ENCODE measurements around the gene GATA2. TPM values are rescaled to one million over a fixed set of nuclear protein-coding genes. Genes with fewer than 3 reads are reported as not detected.

GATA2 gene
- polyA plus RNA-seq, 1 experiment = 4.8 TPM

DNA sequence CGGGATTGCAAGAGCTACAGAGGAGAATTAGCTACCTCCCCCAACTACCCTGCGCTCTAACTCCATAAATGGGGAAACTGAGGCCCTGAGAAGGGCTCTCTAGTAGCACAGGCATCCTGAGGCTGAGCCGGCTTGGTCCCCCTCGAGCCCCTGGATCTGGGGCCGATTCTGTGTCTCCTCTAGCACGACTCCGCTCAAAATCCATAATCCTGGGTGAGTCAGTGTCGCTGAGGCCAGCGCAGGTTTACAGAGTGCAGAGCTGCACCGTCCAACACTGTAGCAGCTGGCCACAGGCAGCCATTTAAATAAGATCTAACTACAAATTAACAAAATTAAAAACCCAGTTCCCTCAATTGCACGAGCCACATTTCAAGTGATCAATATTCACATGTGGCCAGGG lies 10.8 kb downstream of the GATA2 start:
- Histone ChIP-seq H3K27me3 (ENCODE audit: control insufficient read depth, insufficient read depth, low read length) (no peaks in the 10 kb centered on the region), H3K27ac (ENCODE audit: low read depth, low read length) (peak overlapping the region; percentile 91), H3K4me3 (ENCODE audit: low read depth, low read length) (no peak overlapping the region), H3K9me3 (ENCODE audit: control insufficient read depth, insufficient read depth, low read length) (no peaks in the 10 kb centered on the region; the same call in 1 of the 2 replicates)
- no peak for TF ChIP-seq CTCF (IDR thresholded peaks at IDR 0.05; ENCODE audit: low read depth, low read length)
- DNase-seq (ENCODE audit: low read depth, low spot score) = no peak
- ChIA-PET CTCF (interaction anchor here (1.5 to 3.0 kb wide), 3 partner anchors 15 to 135 kb away, joined by 4 to 13 read pairs (median 7); no protein-coding TSS in a partner anchor), POLR2A (interaction anchor here (0.6 to 1.0 kb wide), 3 partner anchors 23 to 127 kb away, joined by 3 to 11 read pairs (median 6); no protein-coding TSS in a partner anchor)

- CTCF ChIA-PET = interaction anchor here (1.0 to 1.7 kb wide), 2 partner anchors 16 to 55 kb away, joined by 4 to 7 read pairs; no protein-coding TSS in a partner anchor
Observed at GRCh38 chr3:128481438-128481942, 11.5 kb downstream of the GATA2 start.

GRCh38 chr3:128480717-128481437 lies 12.1 kb downstream of the GATA2 start:
- Histone ChIP-seq H3K27ac (ENCODE audit: low read depth, low read length) (no peak overlapping the region), H3K4me3 (ENCODE audit: low read depth, low read length) (no peak overlapping the region), H3K27me3 (ENCODE audit: control insufficient read depth, insufficient read depth, low read length) (no peaks in the 10 kb centered on the region), H3K9me3 (ENCODE audit: control insufficient read depth, insufficient read depth, low read length) (no peaks in the 10 kb centered on the region; the same call in 1 of the 2 replicates)
- CTCF ChIA-PET = interaction anchor here (1.0 to 1.7 kb wide), 2 partner anchors 54 to 310 kb away, joined by 3 to 4 read pairs; no protein-coding TSS in a partner anchor
- TF ChIP-seq CTCF (IDR thresholded peaks at IDR 0.05; ENCODE audit: low read depth, low read length) = no peak
- POLR2A ChIA-PET = no interaction called here
- DNase-seq (ENCODE audit: low read depth, low spot score) = no peak

More at GRCh38 chr3:128481438-128481942, 11.5 kb downstream of the GATA2 start:
- Histone ChIP-seq H3K27me3 (ENCODE audit: control insufficient read depth, insufficient read depth, low read length) (no peaks in the 10 kb centered on the region), H3K4me3 (ENCODE audit: low read depth, low read length) (no peak overlapping the region), H3K27ac (ENCODE audit: low read depth, low read length) (no peak overlapping the region), H3K9me3 (ENCODE audit: control insufficient read depth, insufficient read depth, low read length) (no peaks in the 10 kb centered on the region; the same call in 1 of the 2 replicates)
- POLR2A ChIA-PET = interaction anchor here (0.6 kb wide), 2 partner anchors 101 to 181 kb away, joined by 3 read pairs; no protein-coding TSS in a partner anchor
- no peak for DNase-seq (ENCODE audit: low read depth, low spot score)
- no peak for TF ChIP-seq CTCF (IDR thresholded peaks at IDR 0.05; ENCODE audit: low read depth, low read length)

GRCh38 chr3:128480278-128480677 lies 12.7 kb downstream of the GATA2 start:
- H3K4me3 ChIP-seq (ENCODE audit: low read depth, low read length) = no peak overlapping the region
- no peak for TF ChIP-seq CTCF (IDR thresholded peaks at IDR 0.05; ENCODE audit: low read depth, low read length)
- CTCF ChIA-PET = interaction anchor here (1.7 kb wide), 1 partner anchor 310 kb away, joined by 3 read pairs; no protein-coding TSS in a partner anchor
- H3K9me3 ChIP-seq (ENCODE audit: control insufficient read depth, insufficient read depth, low read length) = no peaks in the 10 kb centered on the region; the same call in 1 of the 2 replicates
- POLR2A ChIA-PET = no interaction called here
- DNase-seq (ENCODE audit: low read depth, low spot score) = no peak
- H3K27ac ChIP-seq (ENCODE audit: low read depth, low read length) = no peak overlapping the region
- H3K27me3 ChIP-seq (ENCODE audit: control insufficient read depth, insufficient read depth, low read length) = peaks cover 2% of the 10 kb centered on the region
